Activated CD4-positive, alpha-beta T cell treated with anti-CD3 and anti-CD28 coated beads, Interleukin-2, amount 10 ng/mL, durations not matched to agents 24 days and 14 days (primary cell): ENCODE data around the gene CYP24A1. TPM values are rescaled to one million over a fixed set of nuclear protein-coding genes. Genes with fewer than 3 reads are reported as not detected.

ENCODE experiments used
- DNase-seq: peaks from one replicate; pipeline ENCODE4 v3.0.0; 2022
- H3K27ac Mint-ChIP-seq: one replicate; pipeline ENCODE4 v1.8.0; 2022; ENCODE audit warnings: mild to moderate bottlenecking, mixed read lengths
- H3K27me3 Mint-ChIP-seq: one replicate; pipeline ENCODE4 v1.8.0; 2022; ENCODE audit warnings: mixed read lengths
- H3K36me3 Mint-ChIP-seq: one replicate; pipeline ENCODE4 v1.8.0; 2022; ENCODE audit warnings: low read depth, mild to moderate bottlenecking, mixed read lengths
- H3K4me1 Mint-ChIP-seq: one replicate; pipeline ENCODE4 v1.8.0; 2021; ENCODE audit warnings: mixed read lengths
- H3K4me3 Mint-ChIP-seq: one replicate; pipeline ENCODE4 v1.8.0; 2022; ENCODE audit warnings: mild to moderate bottlenecking, moderate library complexity, mixed read lengths
- H3K9me3 Mint-ChIP-seq: one replicate; pipeline ENCODE4 v1.8.0; 2021; ENCODE audit warnings: mixed read lengths
- intact Hi-C: fragments of 100-400 bp; cut with micrococcal nuclease; formaldehyde crosslinking; loops from one replicate; pipeline ENCODE4 v1.15.1; 2023
- total RNA-seq: library from RNA; stranded (reverse); gene quantifications from 2 replicates; pipeline ENCODE4 v1.2.3, GENCODE V29; 2022

Gene CYP24A1
- total RNA-seq, 1 donor from 2014 or later, result not detected

DNA sequence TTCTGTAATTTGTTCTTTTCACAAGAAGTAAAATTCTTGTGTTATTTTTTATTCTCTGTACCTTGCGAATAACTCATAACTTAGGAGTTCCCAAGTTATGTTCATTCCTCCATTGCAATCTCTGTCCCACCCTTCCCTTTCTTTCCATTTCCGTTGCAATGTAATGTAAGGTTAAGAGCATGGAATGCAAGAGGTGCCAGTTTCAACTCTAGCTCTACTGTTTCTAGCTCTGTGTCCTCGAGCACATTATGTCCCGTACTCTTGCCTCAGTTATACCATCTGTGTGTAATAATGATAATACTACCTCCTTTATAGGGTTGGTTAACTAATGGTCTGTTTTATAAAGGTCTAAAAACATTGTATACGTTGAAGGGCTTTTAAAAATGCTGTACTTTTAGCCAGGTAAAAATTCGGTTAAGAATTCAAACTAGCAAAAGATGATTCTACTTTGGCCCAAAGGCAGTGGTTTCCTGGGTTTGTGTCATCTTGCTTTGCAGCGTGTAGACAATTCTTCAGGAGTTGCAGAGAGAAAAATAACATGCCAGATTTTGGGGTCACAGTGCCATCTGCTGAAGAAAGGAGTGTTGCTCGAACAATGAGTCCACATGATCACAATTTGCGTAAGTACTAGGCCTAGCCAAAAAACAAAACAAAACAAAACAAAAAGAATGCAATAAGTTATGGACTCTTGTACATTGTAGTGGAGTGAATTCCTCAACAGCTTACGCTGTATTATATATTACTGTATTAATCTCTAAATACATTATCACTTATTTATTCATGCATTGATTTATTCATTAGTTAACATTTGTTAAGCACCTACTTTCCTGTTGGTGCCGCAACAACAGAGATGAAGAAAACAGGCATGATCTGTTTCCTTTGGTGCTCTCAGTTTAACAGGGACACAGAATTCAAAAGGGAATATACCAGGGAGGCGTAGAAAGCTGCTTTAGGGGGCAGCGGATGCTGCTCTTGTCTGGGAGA is 24.1 kb upstream of the CYP24A1 start:
- Mint-ChIP-seq H3K9me3 (no peaks in the 10 kb centered on the region), H3K27me3 (peaks cover 12% of the 10 kb centered on the region), H3K27ac (no peak overlapping the region), H3K4me3 (no peak overlapping the region), H3K4me1 (no peaks in the 10 kb centered on the region), H3K36me3 (no peaks in the 10 kb centered on the region)
- intact Hi-C loops, result loop anchor here (5.0 kb wide), 1 partner anchor 1956 kb away; no protein-coding TSS in a partner anchor
- DNase-seq, result no peak

DNA sequence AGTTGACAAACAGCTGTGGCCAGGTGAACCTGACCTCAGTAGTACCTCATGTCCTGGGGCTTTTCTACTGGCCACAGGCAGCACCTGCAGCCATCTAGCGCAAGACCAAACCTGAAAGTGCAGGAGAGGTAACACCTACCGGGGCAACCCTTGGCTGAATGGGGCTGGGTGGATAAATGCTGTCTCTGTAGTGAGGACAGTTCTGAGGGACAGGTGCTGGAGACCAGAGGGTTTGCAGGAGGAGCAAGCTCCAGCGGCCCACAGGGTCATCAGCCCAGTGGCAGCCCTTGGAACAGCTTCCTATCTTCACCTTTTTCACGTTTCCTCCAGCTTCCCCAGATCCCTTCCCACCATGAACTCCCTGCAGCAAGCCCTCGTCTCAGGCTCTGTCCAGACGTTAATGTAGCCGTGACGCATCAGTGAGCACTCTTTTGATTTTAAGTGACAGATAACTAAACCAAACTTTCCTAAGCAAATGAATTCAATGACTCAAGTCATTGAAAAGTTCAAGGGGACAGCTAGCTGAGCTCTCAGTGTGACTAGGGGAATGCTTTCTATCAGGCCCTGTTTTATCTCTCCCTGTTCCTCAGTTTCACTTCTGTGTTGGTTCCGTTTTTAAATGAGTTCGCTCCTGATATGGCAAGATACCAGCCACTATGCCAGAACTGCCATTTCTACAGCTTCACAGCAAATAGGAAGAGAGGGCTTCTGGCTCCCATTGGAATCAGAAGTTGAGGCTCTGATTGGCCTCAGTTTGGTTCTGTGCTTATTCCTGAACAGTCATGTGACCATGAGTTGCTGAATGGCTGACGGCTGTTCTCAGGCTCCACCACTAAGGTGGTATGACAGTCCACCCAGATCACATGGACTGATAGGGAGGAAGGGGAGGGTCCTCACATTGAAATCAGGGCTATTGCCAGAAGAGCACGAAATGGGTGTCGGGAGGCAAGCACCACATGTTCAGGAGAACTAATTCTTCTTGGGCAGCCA is 22.0 kb upstream of the CYP24A1 start:
- no peak for DNase-seq
- peaks cover 9% of the 10 kb centered on the region for H3K27me3 Mint-ChIP-seq
- no peaks in the 10 kb centered on the region for H3K4me1 Mint-ChIP-seq
- no peaks in the 10 kb centered on the region for H3K36me3 Mint-ChIP-seq
- H3K27ac Mint-ChIP-seq, result no peak overlapping the region
- intact Hi-C loops, result loop anchor here (5.0 kb wide), 1 partner anchor 1953 kb away; no protein-coding TSS in a partner anchor
- no peak overlapping the region for H3K4me3 Mint-ChIP-seq
- H3K9me3 Mint-ChIP-seq, result no peaks in the 10 kb centered on the region

DNA sequence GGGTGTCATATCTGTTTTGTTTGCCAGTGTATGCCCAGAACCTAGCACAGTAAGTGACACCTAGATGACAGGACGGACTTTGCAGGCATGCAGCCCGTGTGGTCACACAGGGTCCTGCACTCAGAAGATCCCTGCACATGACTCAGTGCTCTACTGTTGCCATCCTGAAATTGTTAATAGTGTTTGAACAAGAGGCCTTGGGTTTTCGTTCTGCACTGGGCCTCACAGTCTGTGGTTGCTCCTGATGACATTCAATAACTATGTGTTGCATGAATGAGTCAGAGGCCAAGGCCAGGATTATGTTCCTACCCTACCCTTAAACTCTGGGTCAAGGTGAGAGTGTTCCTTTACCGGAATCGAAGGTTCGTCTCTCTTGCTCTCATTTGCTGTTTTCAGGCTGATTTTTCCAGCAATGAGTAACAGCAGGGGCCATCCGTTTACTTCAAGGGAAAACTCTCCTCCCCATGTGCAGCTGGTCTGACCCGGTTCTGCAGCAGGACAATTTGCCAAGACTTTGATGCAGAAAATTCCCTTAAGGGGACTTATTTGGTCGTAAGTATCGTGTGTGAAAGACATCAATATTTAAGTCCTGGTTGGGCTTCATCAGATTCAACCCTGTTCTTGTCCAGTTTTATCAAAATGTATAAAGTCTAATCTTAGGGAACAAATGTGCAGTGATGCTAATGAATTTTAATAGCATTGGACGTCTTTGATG is 21.1 kb upstream of the CYP24A1 start:
- no peaks in the 10 kb centered on the region for H3K9me3 Mint-ChIP-seq
- no peak overlapping the region for H3K27ac Mint-ChIP-seq
- H3K36me3 Mint-ChIP-seq, result no peaks in the 10 kb centered on the region
- intact Hi-C loops, result loop anchor here (5.0 kb wide), 1 partner anchor 1953 kb away; no protein-coding TSS in a partner anchor
- no peak for DNase-seq
- H3K4me3 Mint-ChIP-seq, result no peak overlapping the region
- peaks cover 9% of the 10 kb centered on the region for H3K27me3 Mint-ChIP-seq
- H3K4me1 Mint-ChIP-seq, result no peaks in the 10 kb centered on the region

DNA sequence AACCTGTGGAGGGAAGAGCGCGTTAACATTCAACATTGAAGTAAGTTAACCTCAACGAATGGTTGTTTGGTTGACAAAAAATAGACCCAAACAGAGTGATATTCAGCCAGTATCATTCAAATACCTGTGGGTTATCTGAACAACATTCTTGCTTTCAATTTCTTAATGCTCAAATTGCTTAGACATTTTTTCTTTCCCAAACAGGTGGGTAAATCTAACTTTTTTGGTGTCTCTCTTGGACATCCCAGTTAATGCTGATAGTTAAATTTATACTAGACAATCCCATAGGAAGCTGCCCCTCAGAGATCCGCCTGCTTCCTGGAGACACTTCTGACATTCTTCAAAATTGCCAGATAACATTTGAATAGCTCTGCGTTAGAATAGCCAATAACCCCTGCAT is 20.0 kb upstream of the CYP24A1 start:
- peaks cover 13% of the 10 kb centered on the region for H3K27me3 Mint-ChIP-seq
- H3K9me3 Mint-ChIP-seq, result no peaks in the 10 kb centered on the region
- H3K27ac Mint-ChIP-seq, result no peak overlapping the region
- intact Hi-C loops, result no loop called here
- DNase-seq, result no peak
- no peaks in the 10 kb centered on the region for H3K4me1 Mint-ChIP-seq
- H3K4me3 Mint-ChIP-seq, result no peak overlapping the region
- H3K36me3 Mint-ChIP-seq, result no peaks in the 10 kb centered on the region

DNA sequence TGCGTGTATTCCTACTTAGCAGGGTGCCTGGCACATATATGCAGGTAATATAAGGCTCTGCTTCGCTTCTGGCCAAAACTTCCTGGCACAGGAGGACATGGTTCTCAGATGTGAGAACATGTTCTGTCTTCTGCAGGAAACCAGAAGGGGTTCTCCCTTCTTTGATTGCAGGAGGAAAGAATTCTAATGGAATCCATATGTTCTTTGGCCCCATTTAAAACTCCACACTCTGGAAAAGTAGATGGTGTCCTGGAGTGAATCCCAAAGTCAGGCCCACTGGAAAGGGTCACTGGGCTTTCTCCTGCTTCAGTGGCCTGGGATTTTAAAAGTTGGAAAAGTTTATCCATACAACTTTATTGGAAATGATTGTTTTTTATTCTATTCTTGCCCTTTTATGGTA is 16.4 kb upstream of the CYP24A1 start:
- Mint-ChIP-seq H3K9me3 (no peaks in the 10 kb centered on the region), H3K4me1 (no peaks in the 10 kb centered on the region), H3K27ac (no peak overlapping the region), H3K4me3 (no peak overlapping the region), H3K36me3 (no peaks in the 10 kb centered on the region), H3K27me3 (peaks cover 14% of the 10 kb centered on the region)
- intact Hi-C loops, result no loop called here
- DNase-seq, result no peak

DNA sequence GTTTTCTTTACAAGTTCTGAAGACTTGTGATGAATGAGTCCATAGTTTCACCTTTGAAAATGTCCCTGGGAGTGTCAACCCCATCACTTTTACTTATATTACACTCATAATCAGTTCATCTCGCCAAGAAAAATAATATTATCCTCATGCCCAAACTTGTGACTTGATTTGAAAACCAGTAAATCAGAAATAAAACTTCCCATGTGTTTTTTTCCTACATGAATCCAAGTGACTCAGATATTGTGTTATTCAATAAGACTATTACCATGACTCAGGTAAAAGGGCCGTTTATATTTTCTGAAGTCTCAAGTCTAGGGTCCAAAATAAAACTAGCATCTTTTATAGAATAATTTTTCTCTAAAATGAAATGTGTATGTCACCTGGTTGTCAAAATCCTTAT is 15.8 kb upstream of the CYP24A1 start:
- DNase-seq, result no peak
- no peak overlapping the region for H3K27ac Mint-ChIP-seq
- H3K9me3 Mint-ChIP-seq, result no peaks in the 10 kb centered on the region
- H3K4me3 Mint-ChIP-seq, result no peak overlapping the region
- intact Hi-C loops, result no loop called here
- H3K27me3 Mint-ChIP-seq, result peaks cover 19% of the 10 kb centered on the region
- no peaks in the 10 kb centered on the region for H3K4me1 Mint-ChIP-seq
- H3K36me3 Mint-ChIP-seq, result no peaks in the 10 kb centered on the region

DNA sequence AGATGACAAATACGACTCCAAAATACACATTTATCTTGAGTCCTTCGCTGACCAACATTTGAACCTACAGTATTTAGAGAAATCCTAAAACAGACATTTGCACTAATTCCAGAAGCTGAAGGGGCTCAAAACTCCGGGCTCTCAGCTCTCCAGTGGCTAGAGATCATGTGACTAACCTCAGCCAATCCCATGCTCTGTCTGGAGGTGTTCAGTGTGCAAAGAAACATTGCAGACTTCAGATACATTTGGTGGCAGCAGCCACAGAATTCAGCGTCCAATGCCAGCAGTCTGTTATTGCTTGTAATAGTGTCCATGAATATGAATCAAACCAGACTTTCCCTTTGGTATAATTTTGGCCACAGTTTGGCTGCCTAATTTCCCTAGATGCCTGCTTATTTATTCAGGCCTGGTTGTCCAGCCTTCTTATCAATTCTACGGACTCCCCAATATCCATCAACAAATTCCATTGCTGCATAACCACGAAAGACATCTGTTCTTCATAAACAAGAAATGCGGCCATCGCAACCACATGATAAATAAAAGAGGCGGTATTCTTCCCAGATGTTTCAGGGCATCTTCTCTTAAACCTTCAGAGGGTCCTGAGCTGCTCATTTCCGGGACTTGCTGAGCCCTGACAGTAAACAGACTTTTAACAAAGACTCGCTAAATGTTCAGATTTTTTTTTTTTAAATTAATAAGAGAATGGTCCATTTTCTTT is 14.5 kb upstream of the CYP24A1 start:
- Mint-ChIP-seq H3K9me3 (no peaks in the 10 kb centered on the region), H3K4me1 (no peaks in the 10 kb centered on the region), H3K27ac (no peak overlapping the region), H3K4me3 (no peak overlapping the region), H3K27me3 (peaks cover 23% of the 10 kb centered on the region), H3K36me3 (no peaks in the 10 kb centered on the region)
- intact Hi-C loops, result no loop called here
- no peak for DNase-seq

DNA sequence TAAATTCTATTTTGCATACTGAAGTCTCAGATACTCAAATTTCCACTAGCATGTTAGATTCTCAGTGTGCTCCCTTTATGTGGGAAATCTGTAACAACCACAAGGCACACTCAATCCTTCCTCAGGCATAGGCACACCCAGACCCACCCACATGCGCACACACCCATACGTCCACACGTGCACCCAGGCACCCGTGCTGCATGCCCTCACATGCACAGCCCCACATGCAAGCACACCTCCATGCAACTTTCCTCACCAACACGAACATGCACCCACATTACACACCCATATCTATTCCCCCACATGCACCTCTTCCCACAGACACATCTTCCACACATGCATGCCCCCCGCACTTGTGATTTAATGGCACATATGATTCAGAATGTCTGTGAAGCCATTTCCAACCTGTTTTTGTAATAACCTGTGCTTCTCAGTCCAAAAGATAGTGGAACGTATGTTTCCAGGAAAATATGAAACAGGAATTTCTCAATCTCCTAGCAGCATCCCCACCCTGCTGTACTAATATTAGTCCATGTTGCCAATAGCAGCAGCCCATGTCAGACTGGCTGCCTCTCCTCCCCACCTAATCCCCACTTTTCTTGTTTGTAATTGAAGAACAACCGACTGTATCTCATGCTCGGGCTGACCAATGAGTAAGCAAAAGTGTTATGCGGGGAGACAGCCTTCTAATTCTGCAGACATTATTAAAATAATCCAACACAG is 11.3 kb upstream of the CYP24A1 start:
- DNase-seq, result no peak
- no peaks in the 10 kb centered on the region for H3K4me1 Mint-ChIP-seq
- H3K9me3 Mint-ChIP-seq, result no peaks in the 10 kb centered on the region
- intact Hi-C loops, result no loop called here
- no peak overlapping the region for H3K27ac Mint-ChIP-seq
- no peak overlapping the region for H3K4me3 Mint-ChIP-seq
- H3K36me3 Mint-ChIP-seq, result no peaks in the 10 kb centered on the region
- peaks cover 29% of the 10 kb centered on the region for H3K27me3 Mint-ChIP-seq

DNA sequence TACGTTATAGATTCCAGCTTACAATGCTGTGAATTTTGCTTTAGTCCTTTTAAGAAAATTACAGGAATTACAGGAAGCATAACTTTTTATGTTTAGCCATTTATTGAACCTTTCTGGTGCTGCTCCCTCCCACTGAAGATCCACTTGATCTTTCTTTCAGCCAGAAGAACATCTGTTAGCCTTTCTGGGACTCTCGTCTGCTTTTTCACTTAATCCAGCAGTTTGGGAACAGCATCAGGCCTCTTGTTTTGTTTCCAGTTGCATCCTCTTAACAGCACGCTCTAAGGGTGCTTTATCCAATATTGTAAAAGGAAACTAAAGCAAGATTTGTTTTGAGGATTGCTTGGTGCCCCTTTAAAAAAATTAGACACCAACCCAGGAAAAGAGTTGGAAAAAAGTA is 10.3 kb upstream of the CYP24A1 start:
- Mint-ChIP-seq H3K36me3 (no peaks in the 10 kb centered on the region), H3K27me3 (peaks cover 26% of the 10 kb centered on the region), H3K4me1 (no peaks in the 10 kb centered on the region), H3K9me3 (no peaks in the 10 kb centered on the region), H3K27ac (no peak overlapping the region), H3K4me3 (no peak overlapping the region)
- no peak for DNase-seq
- intact Hi-C loops, result no loop called here

DNA sequence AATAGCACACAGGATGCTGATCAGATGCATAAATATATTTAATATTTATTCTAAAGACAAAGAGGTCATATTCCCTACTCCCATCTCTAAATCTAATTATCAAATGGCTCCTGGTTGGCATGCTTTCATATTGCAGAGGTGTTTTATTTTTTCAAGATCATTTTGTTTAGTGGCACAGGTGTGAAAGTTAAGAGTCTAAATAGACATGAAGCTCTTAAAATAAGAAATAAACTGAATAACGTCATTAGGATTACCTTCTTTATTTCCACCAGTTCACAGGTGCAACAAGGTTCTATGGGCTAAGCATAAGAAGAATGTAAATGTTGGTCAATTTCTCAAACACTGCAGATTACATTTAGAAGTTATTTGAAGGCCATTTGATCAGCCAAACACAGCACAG is 7.1 kb upstream of the CYP24A1 start:
- intact Hi-C loops, result no loop called here
- H3K4me3 Mint-ChIP-seq, result no peak overlapping the region
- H3K4me1 Mint-ChIP-seq, result no peaks in the 10 kb centered on the region
- H3K27ac Mint-ChIP-seq, result no peak overlapping the region
- H3K27me3 Mint-ChIP-seq, result peaks cover 33% of the 10 kb centered on the region
- H3K9me3 Mint-ChIP-seq, result no peaks in the 10 kb centered on the region
- no peaks in the 10 kb centered on the region for H3K36me3 Mint-ChIP-seq
- DNase-seq, result no peak

DNA sequence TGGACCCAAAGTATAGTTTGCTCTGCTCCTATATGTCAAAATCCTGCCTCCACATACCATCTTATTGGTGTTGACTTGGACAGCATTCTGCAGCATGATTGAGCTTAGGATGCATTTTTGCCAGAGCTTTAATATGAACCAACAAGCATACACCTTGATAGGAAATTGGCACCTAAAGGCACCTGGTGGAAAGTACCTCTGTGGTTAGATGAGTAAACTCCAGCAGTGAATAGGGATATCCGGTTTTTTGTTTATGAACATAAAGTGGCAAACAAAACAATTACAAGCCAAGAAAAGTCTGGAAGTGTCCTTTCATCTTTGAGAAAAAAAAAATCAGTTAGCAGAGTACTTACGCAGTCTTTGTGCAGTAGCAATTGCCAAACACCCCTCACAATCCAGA is 6.2 kb upstream of the CYP24A1 start:
- Mint-ChIP-seq H3K4me1 (peaks cover under 1% of the 10 kb centered on the region), H3K27me3 (peaks cover 38% of the 10 kb centered on the region)
- no peak for DNase-seq

DNA sequence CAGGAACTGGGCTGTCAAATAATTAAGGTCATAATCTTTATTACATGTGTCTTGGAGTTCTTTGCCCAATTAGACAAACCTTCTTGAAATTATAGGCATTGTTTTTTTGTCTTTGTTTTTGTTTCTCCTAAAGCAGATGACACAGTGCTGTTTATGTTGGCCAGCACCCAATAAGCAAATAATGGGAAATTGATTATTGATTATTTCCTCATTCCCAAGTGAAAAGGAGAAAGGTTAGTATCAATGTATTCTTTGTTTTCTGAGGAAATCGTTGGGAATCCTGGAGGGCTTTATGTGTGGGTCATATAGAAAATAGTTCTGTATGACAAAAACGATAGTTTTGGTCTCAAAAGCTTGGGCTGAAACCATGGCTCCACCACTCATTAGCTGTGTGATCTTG is 4.5 kb upstream of the CYP24A1 start:
- no peaks in the 10 kb centered on the region for H3K36me3 Mint-ChIP-seq
- H3K9me3 Mint-ChIP-seq, result no peaks in the 10 kb centered on the region
- H3K27ac Mint-ChIP-seq, result no peak overlapping the region
- DNase-seq, result no peak
- H3K4me3 Mint-ChIP-seq, result no peak overlapping the region
- intact Hi-C loops, result no loop called here
- H3K4me1 Mint-ChIP-seq, result peaks cover 12% of the 10 kb centered on the region
- H3K27me3 Mint-ChIP-seq, result peaks cover 41% of the 10 kb centered on the region

More for the DNA sequence above, 6.2 kb upstream of the CYP24A1 start:
- intact Hi-C loops, result no loop called here
- no peaks in the 10 kb centered on the region for H3K36me3 Mint-ChIP-seq
- no peaks in the 10 kb centered on the region for H3K9me3 Mint-ChIP-seq
- no peak overlapping the region for H3K27ac Mint-ChIP-seq
- H3K4me3 Mint-ChIP-seq, result no peak overlapping the region
